Hepatocyte (in vitro differentiated cells): ENCODE results near the gene RNPC3. TPM values are rescaled to one million over a fixed set of nuclear protein-coding genes. Genes with fewer than 3 reads are reported as not detected.
"Not testable (repeated sequence)": the region's sequence is repeated elsewhere in the genome, so short reads cannot be mapped to it uniquely, and the experiment has no call there.

Source experiments
- DNase-seq: peaks from one replicate; pipeline ENCODE4 v3.0.0-alpha.2; 2016; ENCODE audit warnings: low spot score
- H2AFZ ChIP-seq: fragments of 200-600 bp; sonication (generic); 2 replicates; pipeline ENCODE4 v1.6.0; 2016; ENCODE audit warnings: antibody characterized with exemption, mild to moderate bottlenecking
- H3K27ac ChIP-seq: fragments of 200-600 bp; sonication (generic); 2 replicates; pipeline ENCODE4 v1.5.1; 2016; ENCODE audit warnings: mild to moderate bottlenecking
- H3K27me3 ChIP-seq: fragments of 200-600 bp; sonication (generic); 2 replicates; pipeline ENCODE4 v1.6.1; 2016
- H3K36me3 ChIP-seq: fragments of 200-600 bp; sonication (generic); replicated peaks from 2 replicates; pipeline ENCODE4 v1.5.1; 2016; ENCODE audit warnings: low read depth; ENCODE audit not compliant: insufficient read depth
- H3K4me1 ChIP-seq: fragments of 200-600 bp; sonication (generic); 2 replicates; pipeline ENCODE4 v1.5.1; 2016; ENCODE audit warnings: mild to moderate bottlenecking, moderate library complexity; ENCODE audit not compliant: insufficient read depth
- H3K4me2 ChIP-seq: fragments of 200-600 bp; sonication (generic); 2 replicates; pipeline ENCODE4 v1.6.0; 2016
- H3K4me3 ChIP-seq: fragments of 200-600 bp; sonication (generic); 2 replicates; pipeline ENCODE4 v1.5.1; 2016; ENCODE audit warnings: mild to moderate bottlenecking
- H3K79me2 ChIP-seq: fragments of 200-600 bp; sonication (generic); 2 replicates; pipeline ENCODE4 v1.6.0; 2017; ENCODE audit warnings: mild to moderate bottlenecking
- H3K9me2 ChIP-seq: fragments of 200-600 bp; sonication (generic); replicated peaks from 2 replicates; pipeline ENCODE4 v1.6.0; 2017; ENCODE audit warnings: mild to moderate bottlenecking; ENCODE audit not compliant: insufficient read depth
- H3K9me3 ChIP-seq: fragments of 200-600 bp; sonication (generic); 2 replicates; pipeline ENCODE4 v1.5.1; 2016; ENCODE audit warnings: low read depth, mild to moderate bottlenecking
- H4K20me1 ChIP-seq: fragments of 200-600 bp; sonication (generic); 2 replicates; pipeline ENCODE4 v1.6.0; 2016; ENCODE audit warnings: mild to moderate bottlenecking; ENCODE audit not compliant: insufficient read depth, poor library complexity, severe bottlenecking
- CTCF ChIP-seq: fragments of 200-600 bp; sonication (generic); IDR thresholded peaks from 2 replicates; pipeline ENCODE4 v1.5.1; 2016; ENCODE audit warnings: antibody characterized with exemption, mild to moderate bottlenecking; ENCODE audit not compliant: poor library complexity
- EZH2 ChIP-seq: fragments of 200-600 bp; sonication (generic); IDR thresholded peaks from 2 replicates; pipeline ENCODE4 v1.6.1; 2016; ENCODE audit warnings: antibody characterized with exemption, mild to moderate bottlenecking, borderline replicate concordance
- EZH2phosphoT487 ChIP-seq: fragments of 200-600 bp; sonication (generic); IDR thresholded peaks from one replicate; pipeline ENCODE4 v1.6.1; 2018; ENCODE audit warnings: antibody characterized with exemption, mild to moderate bottlenecking, low read depth, moderate library complexity; ENCODE audit not compliant: unreplicated experiment, severe bottlenecking
- WGBS: methylation state at CpG from one replicate; pipeline ENCODE4 v1.1.6; 2016; ENCODE audit warnings: low lambda C conversion rate; ENCODE audit errors: missing lambda C conversion rate; 5-methylcytosine and 5-hydroxymethylcytosine counted together
- polyA plus RNA-seq: library from polyadenylated mRNA; unstranded; fragments of >200 nt; fragmentation: Nextera tagmentation; extraction: Ambion mirVana; gene quantifications from 2 replicates; pipeline ENCODE4 v1.2.1, GENCODE V29; 2016
- total RNA-seq: library from RNA; depleted of rRNA; stranded (reverse); fragments of >200 nt; gene quantifications from 2 replicates; pipeline ENCODE4 v1.2.3, GENCODE V29; 2014

RNPC3 gene
- total and polyA plus RNA-seq, 2 experiments from 2014 or later: 13.4 to 16.7 TPM

- Histone ChIP-seq H3K27me3 (no peaks in the 10 kb centered on the region), H3K4me1 (no peaks in the 10 kb centered on the region), H3K79me2 (no peaks in the 10 kb centered on the region), H3K4me3 (no peak overlapping the region), H3K9me2 (no peaks in the 10 kb centered on the region), H3K36me3 (no peaks in the 10 kb centered on the region), H4K20me1 (no peaks in the 10 kb centered on the region), H3K9me3 (no peaks in the 10 kb centered on the region), H3K27ac (no peak overlapping the region), H3K4me2 (no peak overlapping the region), H2AFZ (no peak overlapping the region)
- WGBS: 71% methylated on average over 1 of the region's 1 CpG
- no peak for DNase-seq
- TF ChIP-seq EZH2phosphoT487: no peak
- TF ChIP-seq EZH2: no peak
- TF ChIP-seq CTCF: no peak
Observed at GRCh38 chr1:103582464-103582863, 57.0 kb downstream of the RNPC3 start.

GRCh38 chr1:103583887-103584286 is 58.4 kb downstream of the RNPC3 start:
- no peaks in the 10 kb centered on the region for H3K9me2 ChIP-seq
- no peak overlapping the region for H3K27ac ChIP-seq
- H2AFZ ChIP-seq: no peak overlapping the region
- H3K4me2 ChIP-seq: no peak overlapping the region
- H4K20me1 ChIP-seq: no peaks in the 10 kb centered on the region
- no peaks in the 10 kb centered on the region for H3K9me3 ChIP-seq
- no peaks in the 10 kb centered on the region for H3K36me3 ChIP-seq
- no peak for DNase-seq
- H3K79me2 ChIP-seq: no peaks in the 10 kb centered on the region
- no peaks in the 10 kb centered on the region for H3K4me1 ChIP-seq
- H3K4me3 ChIP-seq: no peak overlapping the region
- WGBS: 87% methylated on average over 3 of the region's 3 CpGs
- H3K27me3 ChIP-seq: no peaks in the 10 kb centered on the region
- no peak for TF ChIP-seq EZH2phosphoT487
- TF ChIP-seq EZH2: no peak
- no peak for TF ChIP-seq CTCF

GRCh38 chr1:103584537-103584936 is 59.0 kb downstream of the RNPC3 start:
- 61% methylated on average over 2 of the region's 2 CpGs for WGBS
- Histone ChIP-seq H2AFZ (no peak overlapping the region), H3K36me3 (no peaks in the 10 kb centered on the region), H4K20me1 (no peaks in the 10 kb centered on the region), H3K4me1 (no peaks in the 10 kb centered on the region), H3K9me2 (no peaks in the 10 kb centered on the region), H3K27ac (no peak overlapping the region), H3K27me3 (no peaks in the 10 kb centered on the region), H3K4me3 (no peak overlapping the region), H3K79me2 (no peaks in the 10 kb centered on the region), H3K4me2 (no peak overlapping the region), H3K9me3 (no peaks in the 10 kb centered on the region)
- DNase-seq: no peak
- TF ChIP-seq EZH2: no peak
- TF ChIP-seq EZH2phosphoT487: no peak
- no peak for TF ChIP-seq CTCF

- not testable (repeated sequence) for H3K27ac ChIP-seq, H3K36me3 ChIP-seq, H3K79me2 ChIP-seq, H3K9me2 ChIP-seq, H2AFZ ChIP-seq, H3K4me1 ChIP-seq, H3K27me3 ChIP-seq, H3K4me3 ChIP-seq, H4K20me1 ChIP-seq, H3K4me2 ChIP-seq, DNase-seq, H3K9me3 ChIP-seq
- WGBS: no CpG with 5 or more reads among the region's 3 CpGs
Observed at GRCh38 chr1:103602740-103603139, 77.2 kb downstream of the RNPC3 start.

Other genes starting within 250 kb of the RNPC3 start
- 12.6 and 21.5 TPM in 2 replicates for gene AMY2B, start 45.9 kb downstream of the RNPC3 start, total RNA-seq
- gene AMY2B, start 45.9 kb downstream of the RNPC3 start, polyA plus RNA-seq: 9.1 and 9.7 TPM in 2 replicates
- not detected in 2 replicates for gene AMY2A, start 91.7 kb downstream of the RNPC3 start, total RNA-seq
- not detected in 2 replicates for gene AMY2A, start 91.7 kb downstream of the RNPC3 start, polyA plus RNA-seq
- gene AMY1A, start 130.1 kb downstream of the RNPC3 start, total RNA-seq: not detected in 2 replicates
- gene AMY1A, start 130.1 kb downstream of the RNPC3 start, polyA plus RNA-seq: not detected in 2 replicates
- gene AMY1B, start 170.5 kb downstream of the RNPC3 start, total RNA-seq: not detected in 2 replicates
- not detected in 2 replicates for gene AMY1B, start 170.5 kb downstream of the RNPC3 start, polyA plus RNA-seq
- gene AMY1C, start 224.2 kb downstream of the RNPC3 start, total RNA-seq: not detected in 2 replicates
- gene AMY1C, start 224.2 kb downstream of the RNPC3 start, polyA plus RNA-seq: not detected in 2 replicates